Ascending aorta (tissue), 2 donors: ENCODE results near the gene CARD10. TPM values are rescaled to one million over a fixed set of nuclear protein-coding genes. Genes with fewer than 3 reads are reported as not detected.
A peak's percentile ranks its signal among the peaks of the same experiment; 100 is the strongest.

Experiments
- DNase-seq, 2 donors: peaks; one replicate each; pipeline ENCODE4 v3.0.0-alpha.2; 2019; ENCODE audit warnings: low spot score in 2 of 2
- H3K27ac ChIP-seq, 2 donors: fragments of 200-600 bp; sonication (generic); one replicate each; pipeline ENCODE4 v1.5.1; 2016 to 2017; ENCODE audit warnings: mild to moderate bottlenecking in 1 of 2
- H3K27me3 ChIP-seq: fragments of 200-600 bp; sonication (generic); one replicate; pipeline ENCODE4 v1.5.1; 2017
- H3K36me3 ChIP-seq, 2 donors: fragments of 200-600 bp; sonication (generic); one replicate each; pipeline ENCODE4 v1.5.1; 2016
- H3K4me1 ChIP-seq, 2 donors: fragments of 200-600 bp; sonication (generic); one replicate each; pipeline ENCODE4 v1.5.1; 2016 to 2017; ENCODE audit warnings: mild to moderate bottlenecking in 1 of 2
- H3K4me3 ChIP-seq, 2 donors: fragments of 200-600 bp; sonication (generic); one replicate each; pipeline ENCODE4 v1.5.1; 2016 to 2017; ENCODE audit warnings: mild to moderate bottlenecking in 1 of 2
- H3K9me3 ChIP-seq, 2 donors: fragments of 200-600 bp; sonication (generic); one replicate each; pipeline ENCODE4 v1.5.1; 2016
- intact Hi-C: fragments of 100-400 bp; cut with DNase I; formaldehyde crosslinking; loops from one replicate; pipeline ENCODE4 v1.15.1; 2023
- total RNA-seq: library from RNA; depleted of rRNA; stranded (reverse); fragments of >200 nt; gene quantifications from one replicate; pipeline ENCODE4 v1.1.0, GENCODE V29; 2016
- TF ChIP-seq, protein P1 (sequence below), 3 experiments: fragments of 200-600 bp in 2 of 3; fragments of 450-650 bp in 1 of 3; sonication (generic) in 2 of 3; IDR thresholded peaks; one replicate each; pipeline ENCODE4 v1.5.1; 2016 to 2019; ENCODE audit warnings: antibody characterized with exemption in 3 of 3, mild to moderate bottlenecking in 1 of 3, moderate library complexity in 1 of 3

The CARD10 gene
- total RNA-seq, 1 donor from 2014 or later: 21.0 TPM

DNA sequence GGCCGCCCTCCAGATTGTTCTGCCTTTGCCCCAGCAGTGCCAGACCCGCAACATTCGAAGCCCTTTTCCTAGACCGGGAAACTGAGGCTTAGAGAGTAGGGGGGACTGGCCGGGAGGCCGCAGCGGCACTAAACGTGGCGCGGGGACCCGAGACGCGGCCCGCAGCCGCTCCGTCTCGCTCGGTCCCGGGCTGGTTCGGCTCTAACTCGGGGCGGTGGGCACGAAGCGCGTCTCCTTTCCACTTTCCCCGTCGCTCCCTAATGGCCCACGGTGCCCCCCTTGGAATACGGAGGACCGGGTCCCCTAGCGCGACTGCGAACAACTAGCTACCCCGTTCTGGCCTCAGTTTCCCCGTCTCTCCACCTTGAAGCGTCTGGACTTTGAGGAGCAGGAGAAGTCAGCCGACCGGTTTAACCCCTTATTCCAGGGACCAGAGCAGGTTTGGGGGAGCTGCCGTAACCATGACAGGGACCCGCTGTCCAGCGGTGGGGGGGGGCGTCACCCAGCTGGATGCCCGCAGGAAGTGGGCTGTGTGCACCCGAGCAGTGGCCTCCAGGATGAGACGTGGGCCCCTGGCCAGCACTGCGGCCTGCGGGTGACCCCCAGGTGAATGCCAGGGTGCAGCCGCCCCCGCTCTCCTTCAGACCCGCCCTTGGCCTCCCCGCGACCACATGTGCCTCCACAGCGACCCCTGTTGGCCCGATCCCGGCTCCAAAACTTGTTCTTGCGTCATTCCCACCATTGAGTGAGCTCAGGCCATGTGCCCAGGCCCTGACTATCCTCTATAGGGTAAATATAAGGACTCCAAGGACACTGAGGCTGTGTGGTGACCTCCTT lies 42.2 kb upstream of the CARD10 start:
- H3K27ac ChIP-seq: peak overlapping the region; percentile 98 to 99
- peaks cover 39 to 52% of the 10 kb centered on the region in 2 donors for H3K4me1 ChIP-seq
- peak; percentile 79 to 97 for DNase-seq
- TF ChIP-seq, protein P1, sequence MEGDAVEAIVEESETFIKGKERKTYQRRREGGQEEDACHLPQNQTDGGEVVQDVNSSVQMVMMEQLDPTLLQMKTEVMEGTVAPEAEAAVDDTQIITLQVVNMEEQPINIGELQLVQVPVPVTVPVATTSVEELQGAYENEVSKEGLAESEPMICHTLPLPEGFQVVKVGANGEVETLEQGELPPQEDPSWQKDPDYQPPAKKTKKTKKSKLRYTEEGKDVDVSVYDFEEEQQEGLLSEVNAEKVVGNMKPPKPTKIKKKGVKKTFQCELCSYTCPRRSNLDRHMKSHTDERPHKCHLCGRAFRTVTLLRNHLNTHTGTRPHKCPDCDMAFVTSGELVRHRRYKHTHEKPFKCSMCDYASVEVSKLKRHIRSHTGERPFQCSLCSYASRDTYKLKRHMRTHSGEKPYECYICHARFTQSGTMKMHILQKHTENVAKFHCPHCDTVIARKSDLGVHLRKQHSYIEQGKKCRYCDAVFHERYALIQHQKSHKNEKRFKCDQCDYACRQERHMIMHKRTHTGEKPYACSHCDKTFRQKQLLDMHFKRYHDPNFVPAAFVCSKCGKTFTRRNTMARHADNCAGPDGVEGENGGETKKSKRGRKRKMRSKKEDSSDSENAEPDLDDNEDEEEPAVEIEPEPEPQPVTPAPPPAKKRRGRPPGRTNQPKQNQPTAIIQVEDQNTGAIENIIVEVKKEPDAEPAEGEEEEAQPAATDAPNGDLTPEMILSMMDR (IDR thresholded peaks at IDR 0.05): peak; percentile 81 to 91 (median 84)
- peak overlapping the region; percentile 84 to 95 for H3K4me3 ChIP-seq
- peaks cover 4 to 7% of the 10 kb centered on the region in 2 donors for H3K36me3 ChIP-seq
- H3K27me3 ChIP-seq: no peaks in the 10 kb centered on the region
- intact Hi-C loops: loop anchor here (1.0 to 5.0 kb wide), 4 partner anchors 15 to 1971 kb away; partner anchors contain the start of genes GGA1, LGALS1 and RPS19BP1
- H3K9me3 ChIP-seq: no peaks in the 10 kb centered on the region

DNA sequence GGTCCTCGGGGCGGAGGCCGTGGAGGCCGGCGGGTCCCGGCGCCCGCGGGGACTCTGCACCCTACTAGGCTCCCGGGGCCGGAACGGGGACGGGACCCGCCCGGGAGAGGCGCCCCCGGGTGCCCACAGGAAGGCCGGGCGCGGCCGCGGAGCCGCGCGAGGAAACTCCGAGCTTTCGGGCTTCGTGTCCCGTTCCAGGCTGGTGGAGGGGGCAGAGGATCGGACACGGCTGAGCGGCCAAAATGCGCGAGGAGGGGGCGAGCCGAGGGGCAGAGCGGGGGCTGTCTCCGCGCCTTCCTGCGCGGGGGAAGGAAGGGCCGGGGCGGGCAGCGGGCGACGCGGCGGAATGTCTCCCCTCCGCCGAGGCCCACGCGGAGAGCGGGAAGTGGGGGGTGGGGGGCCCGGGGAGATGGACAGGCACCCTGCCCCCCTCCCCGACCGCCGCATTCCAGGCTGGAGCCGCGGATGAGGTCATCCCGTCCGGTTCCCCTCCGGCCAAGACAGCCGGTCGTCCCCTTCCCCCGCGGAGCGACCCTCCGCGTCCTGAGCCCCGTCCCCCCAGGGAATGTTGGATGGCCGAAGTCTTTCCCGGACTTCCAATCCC lies 41.5 kb upstream of the CARD10 start:
- peaks cover 32 to 45% of the 10 kb centered on the region in 2 donors for H3K4me1 ChIP-seq
- peak in 1 of 2 donors; percentile 80 for DNase-seq
- no peaks in the 10 kb centered on the region for H3K27me3 ChIP-seq
- intact Hi-C loops: loop anchor here (1.0 to 5.0 kb wide), 5 partner anchors 11 to 1972 kb away; partner anchors contain the start of genes GGA1, LGALS1 and RPS19BP1
- H3K27ac ChIP-seq: peak overlapping the region; percentile 98 to 99
- TF ChIP-seq, protein P1 (IDR thresholded peaks at IDR 0.05): no peak
- no peaks in the 10 kb centered on the region for H3K9me3 ChIP-seq
- no peaks in the 10 kb centered on the region for H3K36me3 ChIP-seq
- H3K4me3 ChIP-seq: peak overlapping the region; percentile 84 to 95

DNA sequence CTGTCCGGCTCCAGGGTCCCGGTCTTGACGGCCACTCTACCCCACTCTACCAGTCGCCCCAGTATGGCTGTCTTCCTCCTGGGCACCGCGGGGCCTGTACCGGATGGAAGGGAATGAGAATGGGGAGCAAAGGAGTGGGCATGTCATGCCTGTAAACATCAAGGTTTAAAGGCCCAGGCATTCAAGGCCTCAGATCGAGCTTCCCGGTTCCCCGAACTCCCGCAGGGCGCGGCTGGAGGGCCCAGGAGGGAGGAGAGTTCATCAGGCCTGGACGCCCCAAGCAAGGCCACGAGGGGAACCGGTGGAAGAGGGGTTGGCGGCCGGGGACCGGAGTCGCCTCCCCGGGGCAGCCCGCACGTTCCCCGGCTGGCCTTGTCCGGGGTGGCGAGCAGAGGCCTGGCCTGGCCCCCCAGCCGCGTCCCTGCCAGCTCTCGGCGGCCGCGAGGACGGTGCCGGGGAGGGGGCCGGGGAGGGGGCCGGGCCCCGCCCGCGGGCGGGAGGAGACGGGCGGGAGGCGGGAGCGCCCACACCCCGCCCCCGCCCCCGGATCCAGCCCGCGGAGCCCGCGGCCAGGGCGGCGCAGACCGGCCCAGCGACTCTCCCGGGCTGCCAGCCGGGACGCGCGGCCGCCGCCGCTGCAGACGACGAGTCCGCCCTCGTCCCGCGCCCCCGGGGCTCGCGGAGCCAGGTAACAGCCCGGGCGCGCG lies 40.8 kb upstream of the CARD10 start, which contains the start of gene CDC42EP1:
Gene CDC42EP1 (plus strand): TSS at position 580 of the 707 bp plus-strand sequence. CDS start 5,870 bp downstream, outside the sequence.
- peak in 1 of 2 donors; percentile 76 for DNase-seq
- H3K4me1 ChIP-seq: peaks cover 27 to 39% of the 10 kb centered on the region in 2 donors
- intact Hi-C loops: loop anchor here (1.0 to 5.0 kb wide), 3 partner anchors 11 to 1972 kb away; partner anchors contain the start of genes LGALS1 and RPS19BP1

DNA sequence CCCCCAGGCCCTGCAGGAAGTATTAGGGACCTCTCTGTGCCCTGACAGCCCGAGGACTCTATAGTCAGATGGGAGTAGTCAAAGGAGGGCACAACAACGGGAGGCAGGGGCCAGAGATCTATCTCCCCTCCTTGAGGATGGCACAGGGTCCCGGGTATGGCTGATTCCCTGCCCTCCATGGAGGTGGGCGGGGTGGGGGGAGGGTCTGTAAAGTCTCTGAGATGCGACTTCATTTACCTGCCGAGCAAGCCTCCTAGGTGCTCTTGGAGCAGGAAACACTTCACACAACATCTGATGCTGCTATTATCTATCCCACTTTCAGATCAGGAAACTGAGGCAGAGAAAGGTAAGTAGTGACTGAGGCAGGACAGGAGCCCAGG lies 40.3 kb upstream of the CARD10 start:
- peaks cover 23 to 35% of the 10 kb centered on the region in 2 donors for H3K4me1 ChIP-seq
- no peaks in the 10 kb centered on the region for H3K9me3 ChIP-seq
- intact Hi-C loops: no loop called here
- TF ChIP-seq, protein P1 (IDR thresholded peaks at IDR 0.05): no peak
- peak overlapping the region; percentile 84 to 95 for H3K4me3 ChIP-seq
- H3K36me3 ChIP-seq: no peaks in the 10 kb centered on the region
- peak overlapping the region; percentile 98 to 99 for H3K27ac ChIP-seq
- DNase-seq: no peak
- no peaks in the 10 kb centered on the region for H3K27me3 ChIP-seq

More for the DNA sequence above, 40.8 kb upstream of the CARD10 start, which contains the start of gene CDC42EP1:
- Histone ChIP-seq H3K27me3 (no peaks in the 10 kb centered on the region), H3K4me3 (peak within 1 kb of the TSS; percentile 84 to 95), H3K36me3 (no peaks in the 10 kb centered on the region), H3K27ac (peak within 1 kb of the TSS; percentile 98 to 99), H3K9me3 (no peaks in the 10 kb centered on the region)
- TF ChIP-seq, protein P1 (IDR thresholded peaks at IDR 0.05): no peak

DNA sequence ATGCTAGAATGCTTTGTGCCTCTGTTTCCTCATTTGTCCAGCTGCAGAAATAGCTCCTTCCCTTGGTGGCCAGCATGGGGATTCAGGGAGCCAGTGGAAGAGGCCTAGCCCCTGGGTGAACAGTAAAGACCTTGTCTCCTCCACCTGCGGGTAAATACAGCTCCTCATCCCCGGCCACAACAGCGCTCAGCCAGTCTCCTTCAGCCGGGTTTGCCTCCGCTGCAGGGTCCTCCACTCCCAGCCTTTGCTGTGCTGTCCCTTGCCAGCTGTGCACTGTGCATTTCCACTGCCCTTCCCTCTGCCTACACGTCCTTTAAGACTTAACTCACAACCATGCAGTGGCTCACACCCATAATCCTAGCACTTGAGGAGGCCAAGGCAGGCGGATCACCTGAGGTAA lies 39.6 kb upstream of the CARD10 start:
- Histone ChIP-seq H3K4me1 (peaks cover 18 to 28% of the 10 kb centered on the region in 2 donors), H3K27ac (peak overlapping the region; percentile 98 to 99)

More for the DNA sequence above, 39.6 kb upstream of the CARD10 start:
- H3K4me3 ChIP-seq: no peak overlapping the region
- intact Hi-C loops: no loop called here
- no peaks in the 10 kb centered on the region for H3K27me3 ChIP-seq
- TF ChIP-seq, protein P1 (IDR thresholded peaks at IDR 0.05): no peak
- DNase-seq: no peak
- H3K9me3 ChIP-seq: no peaks in the 10 kb centered on the region
- no peaks in the 10 kb centered on the region for H3K36me3 ChIP-seq
